DND-41 (cell line): Measurements from ENCODE around the gene ADCY4.

Experiments
- EZH2 ChIP-seq: IDR thresholded peaks from 3 replicates; pipeline ENCODE4 v1.6.1; 2012; ENCODE audit warnings: borderline replicate concordance, low read depth, mild to moderate bottlenecking, moderate library complexity, low read length, inconsistent platforms; ENCODE audit not compliant: severe bottlenecking
- TF ChIP-seq, protein P1 (sequence below): IDR thresholded peaks from 2 replicates; pipeline ENCODE4 v1.5.1; 2012; ENCODE audit warnings: borderline replicate concordance, low read length, moderate library complexity, mild to moderate bottlenecking; ENCODE audit not compliant: poor library complexity, severe bottlenecking; ENCODE audit errors: extremely low read depth

GRCh38 chr14:24349742-24350141 is 14.9 kb upstream of the ADCY4 start:
- TF ChIP-seq, protein P1, sequence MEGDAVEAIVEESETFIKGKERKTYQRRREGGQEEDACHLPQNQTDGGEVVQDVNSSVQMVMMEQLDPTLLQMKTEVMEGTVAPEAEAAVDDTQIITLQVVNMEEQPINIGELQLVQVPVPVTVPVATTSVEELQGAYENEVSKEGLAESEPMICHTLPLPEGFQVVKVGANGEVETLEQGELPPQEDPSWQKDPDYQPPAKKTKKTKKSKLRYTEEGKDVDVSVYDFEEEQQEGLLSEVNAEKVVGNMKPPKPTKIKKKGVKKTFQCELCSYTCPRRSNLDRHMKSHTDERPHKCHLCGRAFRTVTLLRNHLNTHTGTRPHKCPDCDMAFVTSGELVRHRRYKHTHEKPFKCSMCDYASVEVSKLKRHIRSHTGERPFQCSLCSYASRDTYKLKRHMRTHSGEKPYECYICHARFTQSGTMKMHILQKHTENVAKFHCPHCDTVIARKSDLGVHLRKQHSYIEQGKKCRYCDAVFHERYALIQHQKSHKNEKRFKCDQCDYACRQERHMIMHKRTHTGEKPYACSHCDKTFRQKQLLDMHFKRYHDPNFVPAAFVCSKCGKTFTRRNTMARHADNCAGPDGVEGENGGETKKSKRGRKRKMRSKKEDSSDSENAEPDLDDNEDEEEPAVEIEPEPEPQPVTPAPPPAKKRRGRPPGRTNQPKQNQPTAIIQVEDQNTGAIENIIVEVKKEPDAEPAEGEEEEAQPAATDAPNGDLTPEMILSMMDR, result no peak
- no peak for TF ChIP-seq EZH2
